Left colon (tissue), 2 donors: ENCODE results near the gene TRIM71. TPM values are rescaled to one million over a fixed set of nuclear protein-coding genes. Genes with fewer than 3 reads are reported as not detected.
"Not testable (repeated sequence)": the region's sequence is repeated elsewhere in the genome, so short reads cannot be mapped to it uniquely, and the experiment has no call there.

ENCODE experiments used
- ATAC-seq: fragments of 200-7000 bp; cut with Tn5 transposase; one replicate; pipeline ENCODE4 v1.9.1; 2020; ENCODE audit warnings: mild to moderate bottlenecking, moderate library complexity
- DNase-seq, 2 donors: peaks; one replicate each; pipeline ENCODE4 v3.0.0-alpha.2; 2020
- intact Hi-C, 2 donors: fragments of 100-400 bp; cut with DNase I in 1 of 2; cut with micrococcal nuclease in 1 of 2; formaldehyde crosslinking; loops; one replicate each; pipeline versions ENCODE4 v1.11.2 to v1.14.0; 2022; cut with DNase I, micrococcal nuclease
- long read RNA-seq: library from polyadenylated mRNA; unstranded; transcript quantifications from one replicate; pipeline ENCODE4 v2.0.0, GENCODE V29; 2021
- total RNA-seq, 2 donors: library from RNA; stranded (reverse); fragmentation: NEBNext Ultra II Directional; extraction: Animal tissue kit (Norgen Biotek cat#: 25700); gene quantifications; one replicate each; pipeline ENCODE4 v1.2.1, GENCODE V29; 2021
- donor health status: DM: no; HTN: no; CAD: no.
- donor health status: DM: yes; HTN: yes; CAD: no.

Gene TRIM71
- total RNA-seq: not detected
- long read RNA-seq: 0 reads

DNA sequence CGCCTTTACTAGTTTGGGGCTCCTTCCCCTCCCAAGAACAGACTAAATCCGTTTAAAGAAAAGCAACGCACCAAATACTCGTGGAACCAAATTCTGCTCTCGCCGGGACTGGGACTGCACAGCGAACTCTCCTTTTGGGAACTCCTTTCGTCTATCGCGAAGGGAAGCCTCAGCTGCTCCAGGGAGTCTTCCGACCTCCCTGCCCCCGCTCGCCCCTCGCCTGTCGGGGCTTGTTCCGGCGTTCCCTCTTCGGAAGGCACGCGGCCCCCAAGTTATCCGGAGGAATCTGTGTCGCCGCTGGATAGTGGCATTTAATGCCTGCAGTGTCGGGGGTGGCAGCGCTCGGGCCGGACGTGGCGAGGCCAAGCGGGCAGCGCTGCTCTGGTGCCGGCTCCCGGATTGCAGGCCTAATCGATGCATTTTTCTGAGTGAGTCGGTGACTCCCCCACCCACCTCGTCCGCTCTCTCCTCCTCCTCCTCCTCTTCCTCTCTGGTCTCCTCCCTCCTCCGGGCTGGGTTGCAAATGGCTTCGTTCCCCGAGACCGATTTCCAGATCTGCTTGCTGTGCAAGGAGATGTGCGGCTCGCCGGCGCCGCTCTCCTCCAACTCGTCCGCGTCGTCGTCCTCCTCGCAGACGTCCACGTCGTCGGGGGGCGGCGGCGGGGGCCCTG lies at the start of gene TRIM71:
TSS of gene TRIM71 (plus strand) at position 440 of the 671 bp plus-strand sequence. CDS start at position 524, 84 bp downstream.
- ATAC-seq (no peak), DNase-seq (no peak)
- intact Hi-C loops: no loop called here

DNA sequence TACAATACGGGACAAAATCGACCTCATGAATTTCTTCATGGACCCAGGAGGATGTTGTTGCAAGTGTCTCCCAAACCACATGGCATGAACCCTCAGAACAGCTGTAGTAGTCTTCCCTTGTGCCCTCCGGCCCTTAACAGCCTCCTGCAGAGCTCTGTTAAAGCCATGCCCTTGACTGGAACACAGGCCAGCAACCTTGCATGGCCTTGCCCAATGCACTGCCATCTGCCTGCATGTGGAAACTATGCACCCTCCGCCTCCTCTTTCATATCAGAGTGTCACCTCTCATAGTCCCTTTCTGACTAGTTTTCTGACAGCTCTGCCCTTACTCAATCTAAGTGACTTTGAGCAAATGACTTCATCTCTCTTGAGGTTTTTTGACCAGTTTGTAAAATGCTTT lies 39.4 kb upstream of the TRIM71 start:
- no peak for DNase-seq
- no peak for ATAC-seq
- intact Hi-C loops: no loop called here

DNA sequence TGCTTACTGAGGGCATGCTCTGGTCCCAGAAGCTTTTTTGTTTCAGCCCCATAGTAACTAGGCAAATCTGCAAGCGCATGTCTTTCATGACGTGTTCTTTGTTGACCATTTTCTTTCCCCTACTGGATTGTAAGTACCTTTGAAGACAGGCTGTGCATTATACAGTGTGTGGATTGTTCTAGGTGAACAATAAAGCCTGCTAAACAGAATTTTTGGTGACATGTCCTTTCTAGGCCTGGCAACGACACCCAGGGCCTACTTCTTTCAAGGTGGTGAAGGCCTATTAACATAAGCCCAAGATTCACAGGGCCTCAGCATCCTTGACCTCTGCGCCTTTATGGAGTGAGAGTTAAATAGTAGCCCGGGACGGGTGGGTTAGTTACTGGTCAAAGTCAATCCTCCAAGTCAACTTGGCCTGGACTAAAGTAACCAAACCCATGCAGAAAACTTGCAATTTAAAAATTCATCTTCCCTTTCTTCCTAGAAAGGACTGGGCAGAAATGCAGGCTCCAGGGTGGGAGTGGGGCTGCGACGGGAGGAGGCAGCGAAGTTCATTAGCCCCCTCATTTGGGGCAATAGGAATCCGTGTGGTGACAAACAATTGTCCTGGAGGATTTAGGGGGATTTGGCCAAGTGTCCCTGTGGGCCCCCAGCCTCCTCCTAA lies 37.6 kb upstream of the TRIM71 start:
- intact Hi-C loops: no loop called here
- ATAC-seq (no peak), DNase-seq (no peak)

DNA sequence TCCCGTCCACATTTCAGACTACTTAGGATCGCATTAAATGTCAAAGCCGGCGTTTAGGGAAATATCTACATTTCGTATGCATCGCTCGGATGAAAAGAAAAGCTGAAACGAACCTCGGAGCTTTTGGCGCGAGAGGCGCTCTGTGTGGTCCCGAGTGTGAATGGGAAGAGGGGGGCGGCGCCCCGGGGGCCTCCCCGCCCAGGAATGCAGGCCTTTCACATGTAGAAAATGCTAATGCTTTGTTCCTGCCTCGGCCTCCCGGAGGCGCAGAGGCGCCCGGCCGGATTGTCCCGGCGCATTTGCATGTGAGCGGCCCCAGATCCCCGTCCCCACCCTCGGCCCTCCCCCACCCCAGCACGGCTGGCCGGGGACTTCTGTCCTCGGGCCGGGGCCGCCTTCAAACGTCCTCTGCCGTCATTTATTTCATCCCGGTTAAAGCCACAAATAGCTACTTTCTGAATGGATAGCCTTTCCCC lies 37.0 kb upstream of the TRIM71 start:
- intact Hi-C loops: no loop called here
- ATAC-seq: peak; percentile 71
- peak; percentile 43 to 46 for DNase-seq

DNA sequence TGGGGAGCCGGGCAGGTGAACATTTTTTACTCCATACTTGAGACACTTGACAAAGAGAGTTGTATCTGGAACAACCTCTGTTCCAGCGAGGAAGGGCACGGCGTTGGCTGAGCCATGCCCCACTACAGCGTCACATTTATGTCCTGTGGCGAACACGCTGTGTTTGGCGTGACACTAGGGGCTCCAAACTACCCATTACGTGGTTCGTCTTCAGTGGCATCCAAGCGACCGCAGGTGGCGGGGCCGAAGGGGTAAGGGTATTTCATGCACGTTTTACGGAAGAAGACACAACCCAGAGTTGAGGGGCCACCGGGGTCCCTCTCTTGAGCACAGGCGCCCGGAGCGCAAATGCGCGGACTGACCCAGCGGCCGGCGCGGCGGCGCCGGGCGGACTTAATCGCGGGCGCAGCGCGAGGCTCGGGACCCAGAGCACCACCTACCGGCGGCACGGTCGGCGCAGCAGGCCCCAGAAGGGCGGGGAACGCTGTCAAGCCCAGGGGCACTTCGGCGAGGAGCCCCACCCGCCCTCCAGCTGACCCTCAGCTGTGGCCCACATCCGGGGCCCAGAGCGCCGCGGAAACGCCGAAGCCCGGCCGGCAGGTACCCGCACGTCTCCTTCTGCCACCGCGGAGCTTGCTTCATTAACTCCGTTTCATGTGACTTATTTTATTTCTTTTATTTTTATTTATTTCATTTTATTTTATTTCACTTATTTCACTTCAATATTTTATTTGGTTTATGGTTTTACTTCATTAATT lies 36.4 kb upstream of the TRIM71 start:
- DNase-seq (peak; percentile 57 to 83), ATAC-seq (peak; percentile 95)
- intact Hi-C loops: no loop called here

DNA sequence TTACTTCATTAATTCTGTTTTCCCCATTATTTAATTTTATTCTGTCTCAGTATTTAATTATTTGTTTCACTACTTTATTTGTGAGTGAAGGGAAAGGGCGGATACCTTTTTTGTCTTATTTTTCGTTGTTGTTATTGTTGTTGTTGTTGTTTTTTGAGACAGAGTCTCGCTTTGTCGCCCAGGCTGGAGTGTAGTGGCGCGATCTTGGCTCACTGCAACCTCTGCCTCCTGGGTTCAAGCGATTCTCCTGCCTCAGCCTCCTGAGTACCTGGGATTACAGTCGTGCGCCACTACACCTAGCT lies 35.9 kb upstream of the TRIM71 start:
- ATAC-seq, intact Hi-C loops, DNase-seq: not testable (repeated sequence)

DNA sequence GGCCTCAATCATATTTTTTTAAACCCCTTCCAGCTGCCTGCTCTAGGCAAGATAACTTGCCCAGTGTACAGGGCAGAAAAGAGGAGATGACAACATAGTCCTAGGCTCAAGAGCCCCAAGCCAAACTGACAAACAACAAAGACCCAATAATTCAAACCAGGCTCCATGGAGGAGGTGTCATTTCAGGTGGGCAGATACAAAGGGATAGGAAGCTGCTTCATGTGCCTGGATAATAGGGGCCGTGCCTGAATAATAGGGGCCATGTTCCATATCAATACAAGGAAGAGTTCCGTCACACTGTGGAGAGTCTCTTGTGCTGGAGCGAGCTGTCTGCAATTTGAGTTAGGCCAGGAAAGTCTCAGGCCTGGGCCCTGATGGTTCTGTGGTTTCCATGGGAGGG lies 35.4 kb upstream of the TRIM71 start:
- intact Hi-C loops: no loop called here
- ATAC-seq (no peak), DNase-seq (no peak)

DNA sequence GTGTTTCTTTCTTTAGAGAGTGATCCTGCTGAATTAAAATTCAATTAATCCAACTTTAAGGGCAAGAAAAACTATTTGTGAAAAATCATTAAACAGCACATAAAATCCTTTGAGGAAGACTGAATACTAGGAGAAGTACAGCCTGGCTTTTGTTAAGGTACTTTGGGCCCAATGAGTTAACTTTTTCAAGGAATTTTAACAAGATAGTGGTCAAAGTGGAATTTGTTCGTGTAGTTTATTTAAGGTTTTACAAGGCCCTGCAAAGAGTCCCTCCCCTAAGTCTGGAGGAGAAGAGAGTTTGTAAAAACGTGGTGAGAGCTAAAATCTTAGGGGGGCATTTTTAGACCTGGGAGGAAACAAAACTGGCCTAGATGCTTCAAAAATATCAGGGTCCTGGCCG lies 26.0 kb upstream of the TRIM71 start:
- intact Hi-C loops: no loop called here
- DNase-seq (no peak), ATAC-seq (no peak)

DNA sequence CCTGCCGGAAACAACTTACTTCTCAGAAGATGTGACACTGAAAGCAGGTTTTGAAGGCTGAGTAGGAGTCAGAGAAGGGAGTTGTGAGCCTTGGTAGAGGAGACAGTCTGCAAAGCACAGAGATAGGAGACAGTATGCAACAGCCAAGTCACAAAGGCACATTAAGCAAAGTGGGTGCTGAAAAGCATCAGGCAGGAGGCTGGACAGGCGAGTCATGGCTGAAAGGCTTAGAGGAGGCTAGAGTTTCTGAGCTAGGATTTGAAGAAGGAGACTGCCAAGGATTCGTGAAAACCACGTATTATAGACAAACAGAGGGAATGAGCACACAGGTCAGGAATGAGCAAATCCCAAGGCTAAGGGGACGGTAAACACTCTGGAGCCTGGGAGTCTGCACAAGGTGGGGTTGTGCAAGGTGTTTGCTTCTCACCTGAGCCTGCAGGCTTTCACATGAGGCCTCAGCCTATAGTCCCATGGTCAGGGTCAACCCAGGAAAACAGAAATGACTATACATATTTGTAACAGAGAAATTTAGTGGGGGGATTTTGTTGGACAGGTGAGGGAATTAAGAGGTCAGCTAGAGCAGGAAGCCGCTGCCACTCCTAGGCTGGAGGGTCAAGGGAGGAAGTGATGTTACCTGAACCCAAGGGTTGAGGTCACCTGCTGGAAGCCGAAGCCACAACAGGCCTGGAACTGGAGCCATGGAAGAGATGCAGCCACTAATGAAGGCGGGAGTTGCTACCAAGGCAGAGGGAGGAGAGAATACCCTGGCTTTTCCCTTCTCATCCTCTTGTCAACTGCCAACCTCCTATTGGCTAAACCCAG lies 23.1 kb upstream of the TRIM71 start:
- ATAC-seq: no peak
- no peak for DNase-seq
- intact Hi-C loops: no loop called here

DNA sequence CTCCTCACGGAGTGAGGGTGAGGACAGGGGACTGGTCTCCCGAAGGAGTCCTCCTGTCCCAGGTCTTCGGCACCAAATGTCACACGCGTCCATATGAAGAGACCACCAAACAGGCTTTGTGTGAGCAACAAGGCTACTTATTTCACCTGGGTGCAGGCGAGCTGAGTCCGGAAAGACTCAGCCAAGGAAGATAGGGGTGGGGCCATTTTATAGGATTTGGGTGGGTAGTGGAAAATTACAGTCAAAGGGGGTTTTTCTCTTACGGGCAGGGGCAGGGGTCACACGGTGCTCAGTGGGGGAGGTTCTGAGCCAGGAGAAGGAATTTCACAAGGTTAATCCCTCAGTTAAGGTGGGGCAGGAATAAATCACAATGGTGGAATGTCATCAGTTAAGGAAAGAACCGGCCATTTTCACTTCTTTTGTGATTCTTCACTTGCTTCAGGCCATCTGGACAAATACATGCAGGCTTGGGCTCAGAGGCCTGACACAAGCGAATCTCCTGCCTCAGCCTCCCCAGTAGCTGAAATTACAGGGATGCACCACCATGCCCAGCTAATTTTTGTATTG lies 21.3 kb upstream of the TRIM71 start:
- DNase-seq, intact Hi-C loops, ATAC-seq: not testable (repeated sequence)

DNA sequence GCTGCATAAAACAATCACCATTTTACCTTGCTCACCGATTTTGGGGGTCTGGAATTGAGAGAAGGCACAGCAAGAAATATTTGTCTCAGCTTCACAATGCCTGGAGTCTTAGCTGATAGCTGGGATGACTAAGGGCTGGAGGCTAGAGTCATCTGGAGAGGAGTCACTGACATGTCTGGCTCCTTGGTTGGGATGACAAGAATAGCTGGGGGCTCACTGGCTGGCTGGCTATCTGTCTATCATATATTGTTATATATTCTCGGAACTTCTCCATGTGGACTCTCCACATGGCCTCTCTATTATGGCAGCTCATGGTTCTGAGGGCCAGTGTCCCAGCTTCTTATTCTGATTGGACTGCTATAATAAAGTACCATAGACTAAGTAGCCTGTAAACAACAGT lies 20.0 kb upstream of the TRIM71 start:
- no peak for DNase-seq

DNA sequence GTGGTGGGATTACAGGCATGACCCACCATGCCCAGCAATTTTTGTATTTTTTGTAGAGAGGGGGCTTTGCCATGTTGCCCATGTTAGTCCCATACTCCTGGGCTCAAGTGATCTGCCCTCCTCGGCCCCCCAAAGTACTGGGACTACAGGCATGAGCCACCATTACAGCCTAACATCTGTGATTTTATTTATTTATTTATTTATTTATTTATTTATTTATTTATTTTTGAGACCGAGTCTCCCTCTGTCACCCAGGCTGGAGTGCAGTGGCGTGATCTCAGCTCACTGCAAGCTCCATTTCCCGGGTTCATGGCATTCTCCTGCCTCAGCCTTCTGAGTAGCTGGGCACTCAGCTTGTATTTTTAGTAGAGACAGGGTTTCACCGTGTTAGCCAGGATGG lies 16.4 kb upstream of the TRIM71 start:
- intact Hi-C loops, ATAC-seq, DNase-seq: not testable (repeated sequence)

More for the DNA sequence above, 20.0 kb upstream of the TRIM71 start:
- ATAC-seq: no peak
- intact Hi-C loops: no loop called here

DNA sequence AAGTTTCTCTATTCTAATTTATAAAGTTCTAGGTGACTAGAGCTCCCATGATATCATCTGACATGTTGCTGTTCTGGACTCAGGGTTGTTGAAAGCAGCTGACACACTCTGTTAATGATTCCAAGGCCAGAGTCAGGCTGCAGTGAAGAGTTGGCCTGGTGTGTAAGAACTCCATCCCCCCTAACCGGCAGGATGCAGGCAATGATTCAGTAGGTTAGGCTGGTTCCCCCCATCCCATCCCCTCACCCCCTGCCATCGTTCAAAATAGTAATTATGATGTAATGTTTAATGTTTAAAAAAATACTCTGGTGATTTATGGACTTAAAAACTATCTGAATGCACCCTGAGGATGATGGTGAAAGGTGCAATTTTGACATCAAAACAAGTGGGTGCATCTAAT lies 4.6 kb upstream of the TRIM71 start:
- DNase-seq: no peak
- intact Hi-C loops: no loop called here
- ATAC-seq: no peak

DNA sequence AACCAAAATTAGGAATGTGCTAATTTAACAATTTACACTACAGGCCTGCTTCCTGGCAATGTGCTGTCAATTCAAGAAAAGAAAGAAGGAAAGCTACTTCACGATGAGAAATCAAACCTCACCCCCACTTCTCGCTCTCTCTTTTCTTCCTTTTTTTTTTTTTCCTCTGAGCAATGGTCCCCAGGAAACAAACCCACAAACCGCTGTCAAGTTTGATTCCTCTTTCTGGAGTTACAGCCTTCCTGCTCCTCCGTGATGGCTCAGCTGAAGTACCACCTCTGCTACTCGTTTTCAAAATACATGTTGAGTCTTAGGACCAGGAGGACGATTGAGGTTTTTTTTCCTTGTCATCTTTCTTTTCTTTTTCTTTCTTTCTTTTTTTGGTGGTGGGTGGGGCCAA lies 3.4 kb upstream of the TRIM71 start:
- DNase-seq (no peak), ATAC-seq (no peak)
- intact Hi-C loops: no loop called here

DNA sequence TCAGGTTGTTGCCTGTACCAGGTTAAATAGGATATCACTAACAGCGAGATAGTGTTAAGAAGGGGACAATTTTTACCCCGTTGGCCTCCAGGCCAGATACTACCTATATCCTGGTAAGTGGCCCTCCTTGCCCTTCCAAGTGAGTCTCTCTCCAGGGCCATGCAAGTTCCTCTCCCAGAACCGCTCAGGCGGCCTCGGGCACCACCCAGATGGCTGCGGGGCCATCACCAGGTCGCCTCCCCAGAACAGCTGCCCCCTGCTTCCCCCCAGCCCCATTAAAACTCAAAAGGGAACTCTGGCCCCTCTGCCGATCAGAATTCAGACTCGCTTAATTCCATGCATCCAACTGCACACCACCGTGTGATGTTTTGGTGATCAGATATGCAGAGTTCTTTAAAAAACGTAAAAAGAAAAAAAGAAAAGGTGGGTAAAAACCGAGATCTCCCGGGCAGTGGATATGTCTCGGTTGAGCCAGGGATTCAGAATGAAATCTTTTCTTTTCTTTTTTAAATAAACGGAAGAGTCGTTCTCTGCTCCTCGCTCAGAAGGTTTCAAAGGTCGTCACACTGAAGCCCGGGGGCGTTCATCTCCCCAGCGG lies 1.9 kb upstream of the TRIM71 start:
- intact Hi-C loops: no loop called here
- ATAC-seq: no peak
- DNase-seq: no peak

DNA sequence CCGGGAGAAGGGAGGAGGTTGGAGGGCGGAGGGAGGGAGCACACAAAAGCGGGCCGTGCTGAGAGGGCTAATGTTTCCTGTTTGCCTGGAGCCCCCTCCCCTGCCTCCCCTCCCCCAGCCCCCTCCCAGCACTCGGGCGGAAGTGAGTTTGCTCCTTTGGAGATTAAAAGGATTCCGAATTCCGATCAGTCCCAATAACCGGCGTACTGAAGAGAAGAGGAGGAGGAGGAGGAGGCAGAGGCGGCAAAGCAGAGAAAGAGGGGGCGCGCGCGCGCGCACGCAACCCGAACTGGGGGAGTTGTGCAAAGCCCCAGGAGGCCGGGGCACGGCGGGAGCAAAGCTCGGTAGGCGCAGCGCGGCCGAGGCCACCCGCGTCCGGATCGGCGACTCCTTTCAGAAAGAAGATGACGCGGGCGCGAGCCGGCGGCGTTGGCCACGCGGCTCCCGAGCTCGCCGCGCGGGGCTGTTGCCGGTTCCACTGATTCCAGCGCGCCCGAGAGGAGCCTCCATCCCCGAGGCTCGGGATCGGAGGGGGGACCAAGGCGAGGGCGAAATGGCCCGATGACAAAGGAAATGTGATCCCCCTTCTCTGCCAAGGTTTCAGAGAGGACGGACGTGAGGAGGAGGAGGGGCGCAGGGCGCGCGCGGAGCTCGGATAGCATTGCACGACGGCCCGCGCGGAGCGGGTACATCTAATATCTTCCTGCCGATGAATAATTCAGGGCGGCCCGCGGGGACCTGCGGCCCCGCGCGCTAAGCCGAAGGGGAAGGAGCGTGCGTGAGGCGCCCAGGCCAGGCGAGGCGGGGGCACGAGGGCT lies 1.1 kb upstream of the TRIM71 start:
- no peak for ATAC-seq
- intact Hi-C loops: no loop called here
- peak in 1 of 2 donors; percentile 17 for DNase-seq

DNA sequence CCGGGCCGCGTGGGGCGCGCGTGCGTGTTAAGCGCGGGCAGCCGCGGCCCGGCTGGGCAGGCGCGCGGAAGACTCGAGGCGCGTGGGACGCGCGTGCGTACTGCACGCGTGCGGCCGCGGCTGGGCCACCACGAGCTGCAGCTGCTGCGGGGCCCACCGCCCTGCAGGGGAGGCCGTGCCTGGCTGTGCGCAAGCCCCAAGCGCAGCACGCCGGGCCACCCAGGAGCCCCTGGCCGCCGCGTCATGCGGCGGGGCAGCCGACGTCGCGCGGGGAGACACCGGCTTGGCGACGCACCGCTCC lies 590 bp upstream of the TRIM71 start:
- DNase-seq (no peak), ATAC-seq (no peak)
- intact Hi-C loops: no loop called here
